K562 (cell line): ENCODE data around the gene NUDT1. TPM values are rescaled to one million over a fixed set of nuclear protein-coding genes. Genes with fewer than 3 reads are reported as not detected.
A peak's percentile ranks its signal among the peaks of the same experiment; 100 is the strongest.

Source experiments
- ATAC-seq: fragments of 200-7000 bp; cut with Tn5 transposase; 3 replicates; pipeline ENCODE4 v1.9.1; 2020; ENCODE audit warnings: moderate library complexity
- BruUV-seq: library from RNA; stranded (reverse); fragments of 400-500 nt; replicated peaks from 2 replicates; lab custom pipeline; 2021; lab: Mats Ljungman, UMichigan
- CTCF ChIA-PET: fragments of 300-600 bp; formaldehyde crosslinking; extraction: SDS; loops from one replicate; lab custom pipeline; 2021; ENCODE audit warnings: low intra/inter-chr PET ratio; lab: Yijun Ruan, JAX
- POLR2A ChIA-PET: fragments of 300-600, 350-650 bp; sonication (Branson Sonifier 250); formaldehyde crosslinking; extraction: SDS; loops from one replicate; lab custom pipeline; 2021; ENCODE audit warnings: antibody characterized with exemption, inconsistent platforms; lab: Yijun Ruan, JAX
- DNase-seq, 4 experiments: peaks; one replicate each; pipeline versions ENCODE4 v3.0.0 to v3.0.0-alpha.2; 2011 to 2018; ENCODE audit warnings: low spot score in 3 of 4, mixed read lengths in 3 of 4; ENCODE audit errors: extremely low read depth in 1 of 4
- FAIRE-seq: peaks from 2 replicates; lab custom pipeline; 2011; peaks lifted over from hg19 to GRCh38; lab: Jason Lieb, UNC
- H2AFZ ChIP-seq: 2 replicates; pipeline ENCODE4 v1.6.0; 2011; ENCODE audit warnings: low read depth, low read length, control low read depth, inconsistent platforms
- H3K27ac ChIP-seq: fragments of 200-600 bp; 3 replicates; pipeline ENCODE4 v1.8.0; 2011; ENCODE audit warnings: low read depth, mild to moderate bottlenecking, control low read depth, inconsistent platforms, low read length, moderate library complexity, mixed read lengths; ENCODE audit errors: extremely low read depth
- H3K27me3 ChIP-seq, 2 experiments: fragments of 300-600 bp in 1 of 2; 2 replicates in 1 of 2; 3 replicates in 1 of 2; pipeline versions ENCODE4 v1.6.0 to v1.8.0; 2011; ENCODE audit warnings: inconsistent platforms in 2 of 2, low read length in 2 of 2, mild to moderate bottlenecking in 1 of 2, mixed read lengths in 1 of 2, moderate library complexity in 1 of 2; ENCODE audit not compliant: control insufficient read depth in 2 of 2, insufficient read depth in 2 of 2
- H3K36me3 ChIP-seq: fragments of 300-600 bp; 3 replicates; pipeline ENCODE4 v1.8.0; 2011; ENCODE audit warnings: mild to moderate bottlenecking, low read length, inconsistent platforms; ENCODE audit not compliant: control insufficient read depth, insufficient read depth
- H3K4me1 ChIP-seq, 2 experiments: fragments of 200-600 bp in 1 of 2; replicated peaks in 1 of 2; 2 replicates in 1 of 2; 3 replicates in 1 of 2; pipeline versions ENCODE4 v1.5.1 to v1.8.0; 2011; ENCODE audit warnings: inconsistent platforms in 2 of 2, low read length in 2 of 2, mild to moderate bottlenecking in 1 of 2, mixed read lengths in 1 of 2, moderate library complexity in 1 of 2; ENCODE audit not compliant: control insufficient read depth in 2 of 2, insufficient read depth in 2 of 2
- H3K4me2 ChIP-seq: 2 replicates; pipeline ENCODE4 v1.6.1; 2011; ENCODE audit warnings: low read length, control low read depth, inconsistent platforms, mixed read lengths; ENCODE audit not compliant: insufficient read depth
- H3K4me3 ChIP-seq: fragments of 200-600 bp; sonication (generic), shearing (Covaris generic); 2 replicates; pipeline ENCODE4 v1.5.1; 2016; ENCODE audit warnings: control low read depth, inconsistent platforms
- H3K79me2 ChIP-seq: fragments of 200-600 bp; 3 replicates; pipeline ENCODE4 v1.8.0; 2011; ENCODE audit warnings: low read length, inconsistent platforms; ENCODE audit not compliant: control insufficient read depth, insufficient read depth
- H3K9ac ChIP-seq, 2 experiments: 2 replicates each; pipeline versions ENCODE4 v1.6.0 to v1.6.1; 2011; ENCODE audit warnings: low read depth in 2 of 2, low read length in 2 of 2, control low read depth in 1 of 2, inconsistent platforms in 1 of 2, mild to moderate bottlenecking in 1 of 2, mixed read lengths in 1 of 2; ENCODE audit not compliant: insufficient read depth in 1 of 2
- H3K9me1 ChIP-seq: one replicate; pipeline ENCODE4 v1.6.0; 2011; ENCODE audit warnings: inconsistent platforms, mild to moderate bottlenecking, low read length, moderate library complexity; ENCODE audit not compliant: control insufficient read depth, insufficient read depth
- H3K9me3 ChIP-seq: replicated peaks from 2 replicates; pipeline ENCODE4 v1.5.1; 2011; ENCODE audit warnings: low read depth, low read length, inconsistent platforms; ENCODE audit not compliant: control insufficient read depth, insufficient read depth
- H4K20me1 ChIP-seq: replicated peaks from 2 replicates; pipeline ENCODE4 v1.6.1; 2011; ENCODE audit warnings: low read length, inconsistent platforms, mixed read lengths; ENCODE audit not compliant: control insufficient read depth, insufficient read depth
- MTA1 ChIP-seq: fragments of 450-650 bp; IDR thresholded peaks from 2 replicates; pipeline ENCODE4 v1.6.1; 2017; ENCODE audit warnings: borderline replicate concordance
- POLR2G ChIP-seq: fragments of 200-400 bp; formaldehyde crosslinking; IDR thresholded peaks from 2 replicates; pipeline ENCODE4 v1.6.1; 2017; ENCODE audit warnings: low read depth, mild to moderate bottlenecking, antibody characterized with exemption, low read length, moderate library complexity
- SRSF1 ChIP-seq: fragments of 200-400 bp; formaldehyde crosslinking; IDR thresholded peaks from 2 replicates; pipeline ENCODE4 v1.6.1; 2017; ENCODE audit warnings: mild to moderate bottlenecking, low read depth, low read length, moderate library complexity
- ZFP1 ChIP-seq: fragments of 450-650 bp; formaldehyde crosslinking; IDR thresholded peaks from 2 replicates; pipeline ENCODE4 v1.4.0; 2020; ENCODE audit warnings: mild to moderate bottlenecking, mixed read lengths
- ZNF512 ChIP-seq: IDR thresholded peaks from 2 replicates; pipeline ENCODE4 v1.6.1; 2016; ENCODE audit warnings: missing genetic modification characterization, missing compliant biosample characterization
- WGBS: fragments of 100-300 bp; shearing (Covaris generic); methylation state at CpG from one replicate; pipeline ENCODE4 v1.1.6; 2016; ENCODE audit warnings: low coverage, mixed read lengths; ENCODE audit not compliant: insufficient coverage; ENCODE audit errors: missing lambda C conversion rate; 5-methylcytosine and 5-hydroxymethylcytosine counted together
- in situ Hi-C: fragments of 300-500 bp; cut with MboI; formaldehyde crosslinking; loops from 4 replicates; pipeline ENCODE4 v1.15.0; 2018; ENCODE audit warnings: inconsistent platforms, mixed read lengths
- intact Hi-C: fragments of 100-400 bp; cut with micrococcal nuclease; formaldehyde crosslinking; loops from 2 replicates; pipeline ENCODE4 v1.14.2; 2022
- polyA plus RNA-seq, 8 experiments: library from polyadenylated mRNA; depleted of rRNA in 4 of 8; stranded (reverse) in 5 of 8; unstranded in 3 of 8; fragments of >200 nt; fragmentation: Nextera tagmentation in 2 of 8; fragmentation: Illumina TruSeq in 1 of 8; extraction: Ambion mirVana in 2 of 8; extraction: Trizol in 1 of 8; gene quantifications; 2 replicates each; pipeline versions ENCODE4 v1.2.1 to v1.2.3, GENCODE V29; 2011 to 2014; ENCODE audit warnings: inconsistent platforms in 1 of 8, missing spikeins in 1 of 8
- total RNA-seq, 7 experiments: library from RNA; depleted of rRNA in 6 of 7; stranded (reverse); fragments of >200 nt in 6 of 7; fragmentation: Illumina TruSeq in 2 of 7; extraction: Trizol in 2 of 7; gene quantifications; 2 replicates each; pipeline versions ENCODE4 v1.2.1 to v1.2.3, GENCODE V29; 2011 to 2021; ENCODE audit warnings: low replicate concordance in 1 of 7

The NUDT1 gene
- total and polyA plus RNA-seq, 9 of the 15 experiments (the other 6 are each of a cell fraction or from before 2014, with no cell fraction given): 5.3 to 73.3 (median 29.6) TPM

DNA sequence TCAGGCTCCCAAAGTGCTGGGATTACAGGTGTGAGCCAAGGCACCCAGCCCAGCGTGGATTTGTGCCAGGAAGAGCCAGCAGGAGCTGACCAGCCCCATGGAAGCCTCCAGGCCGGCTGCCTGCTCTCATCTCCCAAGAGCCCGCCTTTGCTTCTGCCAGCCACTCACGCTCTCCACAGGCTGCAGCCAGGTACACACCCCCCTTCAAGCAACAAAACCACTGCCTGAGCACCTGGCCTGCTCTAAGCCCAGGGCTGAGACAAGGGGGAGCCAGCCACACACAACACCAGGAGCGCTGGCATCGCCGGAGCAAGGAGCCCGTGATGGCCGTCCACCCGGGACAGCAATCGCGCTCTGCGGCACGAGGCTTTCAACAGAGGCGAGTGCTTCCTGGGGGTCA, 43.8 kb upstream of the NUDT1 start:
- FAIRE-seq: no peak
- Histone ChIP-seq H3K27me3 (no peaks in the 10 kb centered on the region), H3K4me1 (peaks cover 0 to 25% of the 10 kb centered on the region in 2 experiments; a peak in 2 of 5 replicates), H3K4me3 (no peak overlapping the region), H4K20me1 (0 out of 2 replicates have a peak, but pooled peaks cover 3% of the 10 kb centered on the region), H3K4me2 (no peak overlapping the region), H3K36me3 (peaks cover 67% of the 10 kb centered on the region; the same call in 2 of the 3 replicates), H2AFZ (no peak overlapping the region), H3K9me3 (no peaks in the 10 kb centered on the region), H3K9ac (0 out of 4 replicates have a peak overlapping the region, but pooled peaks of 1 of the 2 experiments have one; percentile 16), H3K9me1 (no peaks in the 10 kb centered on the region), H3K27ac (no peak overlapping the region), H3K79me2 (no peaks in the 10 kb centered on the region)
- CTCF ChIA-PET: no interaction called here
- in situ Hi-C loops (no loop called here), intact Hi-C loops (no loop called here)
- BruUV-seq: no TSS peak
- no peak for DNase-seq
- WGBS: 91% methylated on average over 4 of the region's 15 CpGs
- TF ChIP-seq MTA1: no peak
- 0 out of 2 replicates have a peak, but pooled peaks have one; percentile 27 for TF ChIP-seq POLR2G
- TF ChIP-seq ZFP1 (CRISPR knock-in tag): no peak
- no peak for ATAC-seq
- POLR2A ChIA-PET: no interaction called here

- Histone ChIP-seq H3K4me2 (no peak overlapping the region), H3K27ac (no peak overlapping the region), H3K9me1 (no peaks in the 10 kb centered on the region), H3K27me3 (no peaks in the 10 kb centered on the region), H3K9ac (peak overlapping the region in 1 of 2 experiments; percentile 16; a peak in 1 of 4 replicates), H3K79me2 (no peaks in the 10 kb centered on the region), H3K4me3 (no peak overlapping the region), H2AFZ (no peak overlapping the region), H4K20me1 (0 out of 2 replicates have a peak, but pooled peaks cover 3% of the 10 kb centered on the region), H3K9me3 (no peaks in the 10 kb centered on the region), H3K36me3 (peaks cover 62% of the 10 kb centered on the region; the same call in 2 of the 3 replicates), H3K4me1 (peaks cover 0 to 24% of the 10 kb centered on the region in 2 experiments; a peak in 2 of 5 replicates)
- intact Hi-C loops: no loop called here
- no peak for TF ChIP-seq ZNF512 (tag)
- peak; percentile 0; the same call in 1 of the 2 replicates for TF ChIP-seq POLR2G
- no peak for TF ChIP-seq SRSF1
- POLR2A ChIA-PET: no interaction called here
- in situ Hi-C loops: no loop called here
- no TSS peak for BruUV-seq
- 93% methylated on average over 9 of the region's 10 CpGs for WGBS
- ATAC-seq (no peak), FAIRE-seq (no peak), DNase-seq (no peak)
- CTCF ChIA-PET: no interaction called here
These were observed 43.3 kb upstream of the NUDT1 start for GRCh38 chr7:2198760-2199159.
